Measurements from ENCODE around the gene USP12. TPM values are rescaled to one million over a fixed set of nuclear protein-coding genes. Genes with fewer than 3 reads are reported as not detected.
A peak's percentile ranks its signal among the peaks of the same experiment; 100 is the strongest.

USP12 gene
- total RNA-seq, 4 donors from 2014 or later, result 26.4 to 50.7 (median 31.7) TPM

GRCh38 chr13:27168906-27169657 is 2.5 kb downstream of the USP12 start:
- peak overlapping the region; percentile 3 for H3K27ac ChIP-seq
- peaks cover 60% of the 10 kb centered on the region for H3K4me1 ChIP-seq
- H3K9me3 ChIP-seq, result no peaks in the 10 kb centered on the region
- WGBS, result 25% methylated on average over 8 of the region's 8 CpGs
- H3K4me3 ChIP-seq, result peak overlapping the region; percentile 86
- no peaks in the 10 kb centered on the region for H3K36me3 ChIP-seq
- no peak for DNase-seq (ENCODE audit: low spot score in 2 of 2)
- TF ChIP-seq POLR2AphosphoS5 (IDR thresholded peaks at IDR 0.05), result no peak
- no peaks in the 10 kb centered on the region for H3K27me3 ChIP-seq

- DNase-seq (ENCODE audit: low spot score in 2 of 2), result no peak
- no peaks in the 10 kb centered on the region for H3K36me3 ChIP-seq
- WGBS, result 38% methylated on average over 6 of the region's 6 CpGs
- peak overlapping the region; percentile 64 for H3K27ac ChIP-seq
- no peaks in the 10 kb centered on the region for H3K27me3 ChIP-seq
- no peak for TF ChIP-seq POLR2A (IDR thresholded peaks at IDR 0.05)
- no peak for TF ChIP-seq POLR2AphosphoS5 (IDR thresholded peaks at IDR 0.05)
- TF ChIP-seq CTCF (IDR thresholded peaks at IDR 0.05), result no peak
- TF ChIP-seq EP300 (IDR thresholded peaks at IDR 0.05), result no peak
- H3K4me1 ChIP-seq, result peaks cover 59% of the 10 kb centered on the region
- no peaks in the 10 kb centered on the region for H3K9me3 ChIP-seq
- no peak overlapping the region for H3K4me3 ChIP-seq
Observed at GRCh38 chr13:27168086-27168485, 3.5 kb downstream of the USP12 start.

- Histone ChIP-seq H3K27me3 (no peaks in the 10 kb centered on the region), H3K36me3 (no peaks in the 10 kb centered on the region), H3K27ac (no peak overlapping the region), H3K9me3 (no peaks in the 10 kb centered on the region), H3K4me1 (peaks cover 68% of the 10 kb centered on the region), H3K4me3 (no peak overlapping the region)
- WGBS, result 93% methylated on average over 1 of the region's 1 CpG
- no peak for DNase-seq (ENCODE audit: low spot score in 2 of 2)
- TF ChIP-seq POLR2A (IDR thresholded peaks at IDR 0.05) (no peak), POLR2AphosphoS5 (IDR thresholded peaks at IDR 0.05) (no peak), CTCF (IDR thresholded peaks at IDR 0.05) (no peak), EP300 (IDR thresholded peaks at IDR 0.05) (no peak)
Observed at GRCh38 chr13:27166313-27166712, 5.3 kb downstream of the USP12 start.

- H3K27ac ChIP-seq, result no peak overlapping the region
- TF ChIP-seq EP300 (IDR thresholded peaks at IDR 0.05) (no peak), POLR2AphosphoS5 (IDR thresholded peaks at IDR 0.05) (no peak), POLR2A (IDR thresholded peaks at IDR 0.05) (no peak), CTCF (IDR thresholded peaks at IDR 0.05) (no peak)
- no peaks in the 10 kb centered on the region for H3K27me3 ChIP-seq
- no peaks in the 10 kb centered on the region for H3K9me3 ChIP-seq
- no peaks in the 10 kb centered on the region for H3K36me3 ChIP-seq
- peaks cover 38% of the 10 kb centered on the region for H3K4me1 ChIP-seq
- 49% methylated on average over 5 of the region's 5 CpGs for WGBS
- no peak for DNase-seq (ENCODE audit: low spot score in 2 of 2)
- H3K4me3 ChIP-seq, result no peak overlapping the region
Observed at GRCh38 chr13:27161980-27162379, 9.6 kb downstream of the USP12 start.

GRCh38 chr13:27161423-27161822 is 10.2 kb downstream of the USP12 start:
- DNase-seq (ENCODE audit: low spot score in 2 of 2), result no peak
- Histone ChIP-seq H3K27ac (no peak overlapping the region), H3K27me3 (no peaks in the 10 kb centered on the region), H3K4me3 (no peak overlapping the region), H3K9me3 (no peaks in the 10 kb centered on the region), H3K4me1 (peaks cover 33% of the 10 kb centered on the region), H3K36me3 (no peaks in the 10 kb centered on the region)
- no peak for TF ChIP-seq CTCF (IDR thresholded peaks at IDR 0.05)
- no peak for TF ChIP-seq POLR2AphosphoS5 (IDR thresholded peaks at IDR 0.05)
- no peak for TF ChIP-seq EP300 (IDR thresholded peaks at IDR 0.05)
- no peak for TF ChIP-seq POLR2A (IDR thresholded peaks at IDR 0.05)
- 70% methylated on average over 2 of the region's 2 CpGs for WGBS

Data from suprapubic skin (tissue), 4 donors.